NOMO-1 treated with DMSO at 0.1 percent for 48 hours (cell line): Measurements from ENCODE around the gene RFX8.
A peak's percentile ranks its signal among the peaks of the same experiment; 100 is the strongest.
"Not testable (repeated sequence)": the region's sequence is repeated elsewhere in the genome, so short reads cannot be mapped to it uniquely, and the experiment has no call there.

Experiments
- DNase-seq: peaks from one replicate; lab custom pipeline; 2025; ENCODE audit not compliant: unreplicated experiment; lab: John Stamatoyannopoulos, UW

The RFX8 gene

DNA sequence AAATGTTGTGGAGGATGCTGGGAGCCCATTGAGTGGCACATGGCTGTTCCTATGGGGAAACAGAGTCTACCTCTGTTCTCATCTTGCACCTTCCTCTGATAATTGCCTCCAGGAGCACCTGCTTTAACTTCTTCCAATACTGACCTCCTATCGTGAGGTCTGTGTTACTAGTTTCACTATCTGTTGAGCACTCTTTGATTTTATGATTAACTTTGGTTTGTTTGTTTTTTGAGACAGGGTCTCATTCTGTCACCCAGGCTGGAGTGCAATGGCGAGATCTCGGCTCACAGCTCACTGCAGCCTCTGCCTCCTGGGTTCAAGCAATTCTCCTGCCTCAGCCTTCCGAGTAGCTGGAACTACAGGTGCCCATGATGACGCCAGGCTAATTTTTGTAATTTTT is 12.1 kb upstream of the RFX8 start:
- DNase-seq = no peak

DNA sequence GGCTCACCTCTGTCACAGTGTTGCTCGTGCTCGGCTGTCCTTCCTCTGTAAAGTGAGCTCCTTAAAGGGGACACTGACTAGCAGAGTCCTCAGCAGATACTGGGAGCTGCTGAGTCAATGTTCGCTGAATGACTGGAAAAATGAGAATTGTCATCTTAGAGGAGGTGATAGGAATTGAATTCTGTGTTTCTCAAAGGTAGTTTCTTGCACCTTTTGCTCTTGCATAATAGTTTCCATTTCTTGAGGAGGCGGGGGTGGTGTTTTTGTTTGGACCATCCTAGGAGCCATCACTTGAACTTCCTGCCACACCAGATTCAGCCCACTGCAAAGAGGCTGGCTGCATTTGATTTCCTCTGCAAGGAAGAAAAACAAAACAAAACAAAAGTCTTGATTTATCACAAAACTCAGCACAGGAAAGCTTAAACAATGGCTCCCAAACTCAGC is 11.4 kb upstream of the RFX8 start:
- DNase-seq = no peak

DNA sequence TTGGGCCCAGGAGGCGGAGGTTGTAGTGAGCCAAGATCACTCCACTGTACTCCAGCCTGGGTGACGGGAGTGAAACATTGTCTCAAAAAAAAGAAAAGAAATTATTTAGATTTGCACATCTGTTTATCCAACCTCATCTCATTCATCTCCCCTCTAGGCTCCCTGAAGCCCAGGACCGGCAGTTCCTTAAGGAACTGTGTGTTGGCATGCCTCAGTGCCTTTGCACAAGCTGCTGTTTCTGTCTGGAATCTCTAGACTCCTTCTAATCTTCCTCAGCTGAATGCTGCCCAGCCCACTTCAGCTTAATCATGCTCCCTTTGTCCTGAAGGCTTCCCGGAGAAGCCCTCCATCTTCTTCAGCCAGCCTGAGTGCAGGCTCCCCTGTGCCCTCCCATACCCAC is 10.9 kb upstream of the RFX8 start:
- DNase-seq = no peak

DNA sequence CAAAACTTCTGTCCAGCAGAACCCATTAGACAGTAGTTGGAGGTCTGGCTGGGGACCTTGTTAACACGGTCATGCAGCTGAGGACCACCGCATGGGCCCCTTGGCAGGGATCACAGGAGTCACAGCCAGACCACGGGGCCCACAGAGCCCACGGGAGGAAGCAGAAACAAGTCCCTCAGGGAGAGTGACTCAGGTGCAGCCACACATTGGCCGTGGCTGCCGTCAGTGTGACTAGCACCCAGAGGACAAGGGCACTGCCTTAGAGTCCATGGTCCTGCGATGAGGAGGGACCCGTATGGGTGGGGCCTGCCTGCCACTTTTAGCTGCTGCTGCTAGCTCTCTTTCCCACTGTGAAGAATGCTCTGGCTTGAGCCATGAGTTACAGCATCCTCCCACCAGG is 5.9 kb upstream of the RFX8 start:
- DNase-seq = no peak

DNA sequence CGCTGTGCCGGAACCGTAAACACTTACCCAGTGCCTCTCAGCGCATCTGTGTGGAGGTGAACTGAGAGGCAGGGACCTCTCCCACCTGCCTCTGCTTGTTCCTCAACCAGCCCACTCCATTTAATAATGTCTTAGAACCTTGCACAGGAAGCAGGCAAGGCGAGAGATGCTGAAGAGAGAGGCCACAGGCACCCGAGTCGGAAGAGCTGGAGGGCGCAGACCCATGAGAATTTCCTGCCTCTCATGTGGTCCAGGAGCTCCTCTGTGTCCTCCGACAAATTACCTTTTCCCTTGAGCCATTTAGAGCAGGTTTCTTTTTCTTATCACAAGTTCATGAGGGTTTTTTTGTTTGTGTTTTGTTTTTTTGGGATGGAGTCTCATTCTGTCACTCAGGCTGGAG is 4.9 kb upstream of the RFX8 start:
- DNase-seq = no peak

DNA sequence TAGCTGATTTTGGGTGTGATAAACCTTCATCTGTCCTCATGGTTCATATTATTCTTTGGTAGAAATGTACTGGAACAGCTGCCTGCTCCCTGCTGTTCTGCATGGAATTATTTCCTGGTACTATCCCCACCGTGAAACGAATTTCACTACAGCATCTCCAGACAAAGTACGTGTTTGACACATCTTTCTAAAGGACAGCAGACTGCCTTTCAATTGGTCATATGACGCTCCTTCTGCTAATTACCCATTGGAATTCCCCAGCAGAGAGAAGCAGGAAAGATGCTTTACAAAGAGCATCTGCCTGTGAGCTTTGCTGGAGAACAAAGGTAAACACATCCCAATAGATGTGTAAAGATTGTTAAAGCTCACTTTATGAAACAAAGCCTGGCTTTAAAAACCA is 4.4 kb upstream of the RFX8 start:
- DNase-seq = no peak

DNA sequence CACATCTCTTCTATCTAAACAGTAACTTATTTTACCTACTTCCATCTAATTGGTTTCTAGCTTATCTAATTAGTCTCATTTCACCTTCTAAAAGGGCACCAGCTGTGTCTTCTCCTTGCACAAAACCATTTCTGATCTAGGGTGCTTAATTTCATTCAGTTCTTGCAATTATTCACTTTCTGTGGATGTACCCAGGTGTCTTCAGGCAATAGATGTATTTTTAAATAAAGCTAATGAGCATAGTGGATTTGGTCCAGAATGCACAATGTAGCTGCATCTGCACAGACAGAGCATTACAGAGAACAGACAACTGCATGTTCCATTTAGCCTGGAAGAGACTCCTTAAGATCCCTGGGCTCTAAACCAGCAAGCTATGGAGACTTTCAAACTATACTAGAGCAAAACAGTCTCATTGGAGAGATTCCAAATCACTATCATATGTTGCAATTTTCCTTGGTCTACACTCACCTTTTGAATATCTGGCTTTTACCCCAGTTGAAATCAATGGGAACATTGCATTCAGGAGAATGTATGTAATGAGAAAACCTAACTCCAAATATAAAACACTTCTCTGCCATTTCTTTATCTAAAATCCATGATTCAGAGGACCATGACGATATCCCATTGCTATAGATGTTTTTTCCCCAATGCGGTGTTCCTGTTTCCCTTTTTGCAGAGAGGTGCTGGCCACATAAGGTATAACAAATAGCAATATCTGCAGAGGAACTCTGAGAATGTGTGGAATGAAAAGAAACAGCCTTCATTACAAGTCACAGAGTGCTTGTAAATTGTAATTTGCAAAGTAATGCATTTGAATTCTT is 3.5 kb upstream of the RFX8 start:
- no peak for DNase-seq

DNA sequence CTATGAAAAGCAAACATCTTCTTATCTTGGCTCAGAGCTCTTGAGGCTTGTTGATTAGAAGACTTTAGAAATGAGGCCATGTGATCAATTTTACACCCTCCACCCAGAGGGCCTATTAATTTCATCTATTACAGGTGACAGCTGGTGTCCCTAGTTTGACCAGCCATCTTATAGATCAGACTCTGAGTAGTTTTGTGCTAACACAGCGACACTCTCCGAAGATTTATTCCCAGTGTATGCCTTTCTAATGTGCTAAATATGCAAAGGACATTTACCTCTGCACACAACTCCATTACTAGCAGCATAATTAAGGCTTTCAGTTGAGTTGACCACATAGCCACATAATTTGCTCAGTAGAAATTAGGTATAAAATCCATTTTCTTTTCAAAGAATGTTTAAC is 2.6 kb upstream of the RFX8 start:
- DNase-seq = no peak

DNA sequence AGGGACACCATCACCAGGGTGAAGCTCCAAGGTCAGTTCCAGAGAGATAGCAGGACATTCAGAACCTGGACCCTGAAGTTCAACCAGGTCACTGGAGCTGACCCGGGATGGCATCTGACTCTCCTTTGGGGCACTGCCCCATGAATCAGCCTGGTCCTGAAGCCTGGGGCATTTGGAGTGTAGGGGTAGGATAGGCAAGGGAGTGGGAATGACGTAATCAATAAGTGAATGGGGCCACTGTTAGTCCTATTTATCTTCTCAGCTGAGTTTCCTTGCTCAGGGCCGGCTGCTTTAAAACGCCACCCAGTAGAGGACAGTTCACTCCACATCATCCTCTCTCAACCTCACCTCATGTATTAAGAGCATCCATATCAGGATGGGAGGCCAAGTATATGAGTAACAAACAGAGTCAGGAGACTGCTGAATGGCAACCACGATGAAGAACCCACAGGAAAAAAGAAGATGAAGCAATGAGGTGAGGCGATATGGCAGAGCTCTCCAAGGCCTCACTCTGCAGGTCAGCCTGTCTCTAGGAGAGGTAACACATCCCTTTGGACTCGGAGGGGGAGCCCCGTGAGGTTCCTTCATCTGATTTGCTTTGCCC is 1.8 kb upstream of the RFX8 start:
- DNase-seq = no peak

DNA sequence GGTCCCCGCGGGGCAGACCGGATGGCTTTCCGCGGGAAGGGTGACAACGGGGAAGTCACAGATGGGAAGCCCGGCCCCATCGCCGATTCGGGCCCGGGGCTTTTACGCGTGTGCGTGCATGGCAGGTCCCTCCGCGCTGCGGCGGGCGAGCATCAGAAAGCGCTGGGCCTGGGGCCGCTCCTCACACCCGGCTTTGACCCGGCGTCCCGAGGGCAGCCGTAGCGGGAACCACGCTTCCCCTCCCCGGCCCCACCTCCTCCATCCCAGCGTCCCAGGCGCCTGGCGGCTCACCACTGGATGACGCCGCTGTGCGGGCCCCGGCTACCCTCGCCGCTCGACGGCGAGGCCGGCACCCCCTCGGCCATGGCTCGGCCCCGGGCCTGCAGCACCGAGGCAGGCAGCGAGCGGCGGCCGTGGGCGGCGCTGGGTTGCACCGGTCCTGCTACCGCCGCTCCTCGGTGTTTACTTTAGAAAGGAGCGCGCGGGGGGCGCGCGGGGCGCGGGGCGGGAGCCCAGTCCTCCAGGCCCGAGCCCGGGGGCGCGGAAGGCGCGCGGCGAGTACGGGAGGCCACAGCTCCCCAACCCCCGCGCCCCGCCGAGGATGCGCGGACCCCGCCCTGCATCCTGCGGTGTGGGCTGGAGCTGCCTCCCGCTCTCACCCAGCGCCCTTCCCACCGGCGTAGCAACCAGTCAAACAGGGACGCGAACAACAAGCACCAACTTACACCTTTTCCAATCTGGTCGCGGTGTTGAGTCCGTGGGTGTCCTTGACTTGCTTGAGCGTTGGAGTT is 806 bp downstream of the RFX8 start:
- peak; percentile 38 for DNase-seq

DNA sequence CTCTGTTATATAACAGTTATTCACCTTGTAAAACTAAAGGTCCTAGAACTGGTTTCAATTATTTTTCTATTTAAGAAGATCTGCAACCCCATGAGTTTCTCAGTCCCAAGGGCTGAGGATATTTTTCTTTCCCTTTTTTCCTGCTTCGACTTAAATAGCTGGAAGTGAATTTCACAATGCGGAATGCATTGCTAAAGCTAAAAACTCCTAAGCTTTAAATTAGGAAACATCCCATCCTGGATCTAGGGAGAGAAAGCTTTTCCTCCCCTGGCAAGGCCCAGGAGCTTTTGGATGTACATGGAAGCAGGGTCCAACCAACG is 1.4 kb downstream of the RFX8 start:
- no peak for DNase-seq

DNA sequence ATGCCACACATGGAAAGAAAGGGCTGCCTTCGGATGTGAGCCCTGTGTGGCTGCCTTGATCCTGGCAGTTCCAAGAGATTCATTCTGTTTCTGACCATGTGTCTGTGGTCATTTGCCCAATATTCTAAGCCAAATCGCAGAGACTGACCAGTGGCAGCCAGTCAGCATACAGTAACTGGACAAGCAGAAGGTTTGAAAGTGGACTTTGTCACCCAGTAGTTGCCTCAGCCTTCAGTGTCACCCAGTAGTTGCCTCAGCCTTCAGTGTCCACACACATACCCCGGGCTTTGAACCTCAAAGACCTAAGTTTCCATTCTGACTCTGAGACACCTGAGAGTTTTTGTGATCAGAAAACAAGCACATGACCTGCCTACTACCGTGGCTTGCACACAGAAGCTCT is 5.0 kb downstream of the RFX8 start:
- no peak for DNase-seq

DNA sequence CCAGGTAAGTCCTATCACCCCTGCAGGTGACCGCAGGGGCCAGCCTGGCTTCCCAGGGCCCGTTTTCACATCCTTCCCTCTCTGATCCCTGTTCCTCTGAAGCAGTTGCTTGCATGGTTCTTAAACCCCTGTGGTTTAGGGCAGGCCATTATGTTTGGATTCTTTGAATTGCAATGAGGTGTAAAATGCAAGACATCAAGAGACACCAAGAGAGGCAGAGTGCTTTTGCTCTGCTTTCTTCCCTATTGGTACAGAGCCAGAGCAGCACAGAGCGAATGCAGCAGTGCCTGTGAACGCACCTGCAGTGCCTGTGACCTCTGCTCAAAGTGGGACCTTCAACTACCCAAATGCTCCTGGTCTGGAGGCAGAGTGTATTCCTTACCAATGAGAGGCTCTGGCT is 7.6 kb downstream of the RFX8 start:
- DNase-seq = no peak

DNA sequence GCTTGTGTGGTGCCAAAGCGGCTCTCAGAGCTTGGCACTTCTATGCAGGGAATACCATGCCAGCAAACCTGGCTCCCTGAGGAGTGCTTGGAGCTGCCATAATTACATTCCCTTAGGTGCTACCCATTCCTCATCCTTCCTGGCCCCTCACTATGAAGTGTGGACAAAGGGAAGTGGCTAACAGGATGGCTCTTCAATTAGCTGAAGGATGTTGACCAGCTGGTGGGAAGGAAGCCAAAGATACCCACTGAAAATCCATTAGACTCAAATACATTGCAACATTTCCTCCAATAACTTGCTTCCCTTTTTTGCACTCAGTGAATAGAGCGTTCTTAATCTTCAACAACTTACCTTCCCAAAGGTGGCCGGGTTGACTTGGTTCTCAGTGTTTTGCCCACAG is 8.5 kb downstream of the RFX8 start:
- DNase-seq = peak; percentile 83

DNA sequence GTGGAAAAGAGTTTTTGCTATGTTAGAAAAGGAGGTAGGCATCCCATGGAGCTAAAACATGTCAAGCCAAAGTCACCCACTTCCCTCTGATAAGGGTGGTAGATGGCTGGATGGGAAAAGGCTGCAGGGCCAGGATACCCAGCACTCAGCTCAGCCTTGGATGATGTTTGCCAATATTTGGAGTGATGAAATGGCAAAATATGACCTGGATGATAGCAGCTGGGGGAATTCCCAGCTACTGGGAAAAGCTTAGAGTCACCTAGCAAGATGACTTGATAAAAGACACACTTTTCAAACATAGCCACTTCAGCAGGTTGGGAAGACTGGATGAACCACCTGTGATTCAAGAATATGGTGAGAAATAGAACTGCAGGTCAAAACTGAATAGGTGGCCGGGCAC is 10.1 kb downstream of the RFX8 start:
- DNase-seq = no peak

DNA sequence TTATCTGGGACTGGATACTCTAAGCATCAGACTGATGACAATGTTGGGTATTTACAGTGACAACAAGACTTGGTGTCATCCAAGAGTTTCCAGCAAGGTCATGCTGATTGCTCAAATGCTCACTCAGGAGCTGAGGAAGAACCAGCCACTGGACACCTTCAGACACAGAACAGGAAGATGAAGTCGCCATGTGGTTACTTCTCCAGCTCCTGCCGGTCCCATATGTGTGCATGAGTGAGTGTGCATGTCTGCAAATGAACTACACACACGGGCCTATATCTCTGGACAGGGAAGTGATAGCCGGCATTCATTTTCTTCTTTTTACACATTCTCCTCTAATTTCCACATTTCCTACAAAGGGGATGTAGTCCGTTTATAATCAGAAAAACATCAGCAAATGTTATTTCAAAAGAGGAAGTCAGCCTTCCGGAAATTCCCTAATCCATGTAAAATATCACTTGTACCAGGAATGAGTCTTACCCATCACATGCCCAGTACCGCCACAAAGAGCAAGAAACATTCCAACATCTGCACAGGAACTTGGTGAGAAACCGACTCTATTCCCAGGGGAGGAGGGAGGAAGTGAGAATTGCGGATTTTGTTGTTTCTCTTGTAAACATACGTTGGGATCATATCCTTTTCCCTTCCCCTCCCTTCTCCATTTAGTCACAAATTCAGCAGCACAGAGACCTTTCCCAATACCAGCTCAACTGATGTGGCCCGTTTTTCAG is 10.8 kb downstream of the RFX8 start:
- peak; percentile 41 for DNase-seq

DNA sequence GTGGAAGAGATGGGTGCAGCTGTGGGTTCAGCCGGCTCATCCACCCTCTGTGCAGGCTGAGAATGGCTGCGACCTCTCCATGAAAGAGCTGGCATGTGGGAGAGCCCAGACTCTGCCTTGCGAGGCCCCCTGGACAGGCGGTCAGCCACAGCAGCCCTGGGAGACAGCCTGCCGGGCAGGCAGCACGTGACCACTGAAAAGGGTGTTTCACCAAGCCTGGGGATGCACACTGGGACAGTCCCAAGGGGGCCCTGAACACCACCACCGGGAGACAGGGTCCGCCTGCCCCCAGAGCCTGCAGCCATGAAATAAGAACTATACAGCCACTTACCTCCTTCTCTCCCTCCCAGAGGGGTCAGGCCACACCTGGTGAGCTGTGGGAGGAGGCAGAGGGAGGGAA is 11.5 kb downstream of the RFX8 start:
- DNase-seq = no peak

DNA sequence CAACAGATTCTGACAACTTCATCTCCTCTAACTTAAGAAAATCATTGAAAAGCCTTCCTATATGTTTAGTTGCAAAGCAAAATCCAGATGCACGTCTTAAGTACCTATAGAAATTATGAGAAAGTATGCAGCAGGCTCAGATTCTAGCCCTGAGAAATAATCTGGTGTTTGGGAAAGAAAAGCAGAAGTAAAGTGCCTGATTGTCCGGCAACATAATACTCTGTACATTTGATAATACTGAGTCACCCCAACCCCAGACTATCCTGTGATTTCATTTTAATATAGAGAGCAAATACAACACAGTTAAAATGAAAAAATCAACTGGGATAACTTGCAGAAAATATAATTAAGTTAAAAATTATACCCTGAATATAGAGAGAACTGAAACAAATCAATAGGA is 13.5 kb downstream of the RFX8 start:
- DNase-seq = no peak

DNA sequence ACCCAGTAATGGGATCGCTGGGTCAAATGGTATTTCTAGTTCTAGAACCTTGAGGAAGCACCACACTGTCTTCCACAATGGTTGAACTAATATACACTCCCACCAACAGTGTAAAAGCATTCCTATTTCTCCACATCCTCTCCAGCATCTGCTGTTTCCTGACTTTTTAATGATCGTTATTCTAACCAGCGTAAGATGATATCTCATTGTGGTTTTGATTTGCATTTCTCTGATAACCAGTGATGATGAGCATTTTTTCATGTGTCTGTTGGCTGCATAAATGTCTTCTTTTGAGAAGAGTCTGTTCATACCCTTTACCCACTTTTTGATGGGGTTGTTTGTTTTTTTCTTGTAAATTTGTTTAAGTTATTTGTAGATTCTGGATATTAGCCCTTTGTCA is 20.5 kb downstream of the RFX8 start:
- not testable (repeated sequence) for DNase-seq

DNA sequence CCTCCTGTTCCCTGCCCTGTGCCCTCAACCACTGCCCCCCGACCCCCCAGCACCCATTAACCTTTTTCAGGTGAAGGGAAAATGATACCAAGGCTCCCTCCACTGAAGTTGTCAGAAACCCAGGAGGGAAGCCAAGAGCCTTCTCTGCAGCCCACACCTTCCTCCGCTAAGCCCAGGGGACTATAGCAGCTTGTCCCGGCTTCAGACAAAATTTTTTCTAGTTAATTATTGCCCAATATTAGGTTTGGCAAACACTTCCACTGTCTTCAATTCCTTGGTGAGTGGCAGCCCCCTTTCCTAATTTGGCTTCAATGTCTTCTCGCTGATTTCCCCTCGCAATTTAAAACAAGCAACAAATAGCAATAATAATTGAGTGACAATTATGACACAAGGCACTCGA is 23.9 kb downstream of the RFX8 start:
- no peak for DNase-seq

DNA sequence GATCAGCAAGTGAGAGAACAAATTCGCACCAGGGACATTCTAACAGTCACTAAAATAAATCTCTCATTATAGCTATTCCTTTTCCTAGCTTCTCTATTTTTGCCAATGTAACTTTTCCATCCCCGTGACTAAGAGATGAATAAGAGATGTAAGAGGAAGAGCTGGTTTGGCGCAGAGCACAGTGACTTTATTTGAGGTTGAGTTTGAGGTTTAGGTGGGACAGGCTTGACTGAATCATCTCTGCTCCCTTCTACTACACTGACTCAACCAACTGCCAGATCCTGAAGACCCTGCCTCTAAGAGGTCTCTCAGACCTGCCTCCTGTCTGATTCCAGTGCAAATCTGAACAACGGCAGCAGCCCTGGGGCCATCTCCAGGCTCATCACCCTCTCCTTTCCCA is 28.0 kb downstream of the RFX8 start:
- peak; percentile 79 for DNase-seq

DNA sequence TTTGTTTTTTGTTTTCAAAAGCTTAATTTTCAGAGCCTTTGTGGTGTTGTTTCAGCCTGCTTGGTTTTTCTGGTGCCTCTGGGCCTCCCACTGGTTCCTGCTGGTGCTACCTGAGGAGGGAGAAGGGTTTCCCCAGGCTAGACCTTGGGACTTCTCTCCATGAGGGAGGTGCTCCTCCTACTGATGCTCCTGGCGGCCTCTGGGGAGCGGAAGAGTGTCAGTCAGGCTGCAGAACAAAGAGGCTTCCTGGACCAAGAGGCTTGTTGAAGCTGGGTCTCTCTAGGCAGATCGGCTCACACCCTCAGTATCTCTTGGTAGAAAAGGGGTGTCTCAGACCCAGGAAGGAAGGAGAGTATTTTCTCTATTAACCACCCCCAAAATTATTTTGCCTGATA is 32.2 kb downstream of the RFX8 start:
- DNase-seq = no peak
